ENCODE data around the gene CECR2.

Gene CECR2

DNA sequence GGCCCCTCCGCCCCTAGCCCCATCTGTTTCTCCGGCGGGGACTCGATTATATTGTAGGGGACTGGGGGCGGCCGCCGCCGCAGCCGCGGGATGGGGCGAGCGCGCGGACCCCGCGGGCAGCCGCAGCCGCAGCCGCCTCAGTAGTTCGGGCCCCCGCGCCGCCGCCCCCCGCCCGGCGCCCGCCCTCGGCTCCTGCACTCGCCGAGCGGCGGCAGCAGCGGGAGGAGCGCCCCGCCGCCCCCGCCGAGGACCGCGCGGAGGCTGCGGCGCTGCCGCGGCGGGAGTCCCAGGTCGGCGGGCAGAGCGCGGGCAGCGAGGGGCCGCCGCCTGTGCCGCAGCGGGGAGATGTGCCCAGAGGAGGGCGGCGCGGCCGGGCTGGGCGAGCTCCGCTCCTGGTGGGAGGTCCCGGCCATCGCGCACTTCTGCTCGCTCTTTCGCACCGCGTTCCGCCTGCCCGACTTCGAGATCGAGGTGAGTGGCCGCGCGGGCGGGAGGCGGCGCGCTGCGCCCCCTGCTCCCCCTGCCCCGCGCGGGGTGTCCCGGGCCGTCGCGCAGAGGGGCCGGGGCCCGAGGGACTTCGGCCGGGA is at the start of gene CECR2:
Gene CECR2, plus strand, starts transcription at position 22 of the 587 bp plus-strand sequence. Its CDS starts 324 bp downstream, at position 346.
- DNase-seq (ENCODE audit: low spot score): no peak

DNA sequence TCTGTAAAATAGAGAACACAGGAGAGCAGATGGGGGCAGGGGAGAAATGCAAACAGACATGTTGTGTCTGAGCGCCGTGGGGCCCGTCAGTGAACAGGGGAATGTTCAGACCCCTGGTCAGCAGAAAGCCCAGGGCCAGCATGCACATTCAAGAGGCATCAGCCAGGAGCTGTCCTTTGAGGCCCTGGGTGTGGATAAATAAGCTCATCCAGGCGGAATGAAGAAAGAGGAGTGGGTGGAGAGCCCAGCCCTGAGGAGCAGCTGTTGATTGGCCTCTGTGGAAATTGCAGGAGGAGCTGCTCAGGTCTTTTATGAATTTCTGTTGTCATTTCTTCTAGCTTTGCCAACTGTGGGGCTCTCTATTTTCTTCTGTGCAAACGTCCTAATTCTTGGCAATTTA is 49.7 kb upstream of the CECR2 start:
- no peak for DNase-seq (ENCODE audit: low spot score)

GRCh38 chr22:17322511-17322910 is 46.7 kb upstream of the CECR2 start:
- no peak for DNase-seq (ENCODE audit: low spot score)

GRCh38 chr22:17331690-17332089 is 37.6 kb upstream of the CECR2 start:
- no peak for DNase-seq (ENCODE audit: low spot score)

DNA sequence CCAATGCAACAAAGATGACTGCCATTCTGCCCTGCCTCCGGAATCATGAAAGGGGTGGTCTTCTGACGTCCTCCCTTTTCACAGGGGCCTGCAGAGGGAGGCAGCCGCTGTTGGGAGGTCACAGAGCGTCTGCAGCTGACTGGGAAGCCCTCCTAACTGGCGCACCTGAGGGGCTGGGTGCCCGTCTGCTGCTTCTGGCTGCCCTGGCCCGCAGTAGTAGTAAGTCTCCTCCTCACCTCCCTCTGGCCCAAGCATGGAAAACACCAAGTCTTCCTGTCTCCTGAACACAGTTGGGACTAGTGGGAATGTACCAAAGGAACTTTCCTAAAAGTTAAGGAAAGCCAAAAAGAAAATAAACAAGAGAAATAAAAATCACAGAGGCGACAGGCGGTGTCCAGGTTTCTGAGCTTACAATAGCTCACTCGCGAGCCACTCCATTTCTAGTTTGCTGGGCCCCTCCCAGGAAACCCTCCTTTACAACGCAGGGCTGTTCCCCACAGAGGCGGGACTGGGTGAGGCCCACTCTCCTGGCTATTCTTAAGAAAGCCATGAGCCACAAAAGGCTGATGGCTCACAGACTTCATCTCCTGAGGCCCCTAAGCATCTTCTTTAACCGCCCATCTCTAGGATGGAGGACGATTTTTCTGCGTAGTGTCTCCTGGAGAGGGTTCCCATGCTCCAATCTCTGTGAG is 37.0 kb upstream of the CECR2 start:
- DNase-seq (ENCODE audit: low spot score): no peak

- DNase-seq (ENCODE audit: low spot score): no peak
Measured at GRCh38 chr22:17334059-17334458, 35.2 kb upstream of the CECR2 start.

- no peak for DNase-seq (ENCODE audit: low spot score)
Measured at GRCh38 chr22:17334983-17335382, 34.3 kb upstream of the CECR2 start.

DNA sequence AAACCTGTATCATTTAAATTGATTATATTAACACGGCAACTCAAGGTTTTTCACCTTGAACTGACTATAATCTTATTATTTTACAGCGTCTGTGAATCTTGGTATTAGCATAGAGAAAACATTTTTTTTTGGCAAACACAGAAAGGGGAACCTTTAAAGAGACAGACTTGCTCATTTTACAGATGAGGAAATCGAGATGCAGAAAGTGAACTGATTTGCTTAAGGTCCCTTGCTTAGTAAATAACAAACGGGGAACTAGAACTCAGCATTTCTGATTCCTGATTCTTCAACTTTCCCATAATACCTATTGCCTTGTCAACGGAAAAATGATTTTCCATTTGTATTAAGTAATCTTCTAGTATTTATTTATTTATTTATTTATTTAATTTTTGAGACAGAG is 33.2 kb upstream of the CECR2 start:
- no peak for DNase-seq (ENCODE audit: low spot score)

- DNase-seq (ENCODE audit: low spot score): no peak
Measured at GRCh38 chr22:17337639-17338038, 31.6 kb upstream of the CECR2 start.

DNA sequence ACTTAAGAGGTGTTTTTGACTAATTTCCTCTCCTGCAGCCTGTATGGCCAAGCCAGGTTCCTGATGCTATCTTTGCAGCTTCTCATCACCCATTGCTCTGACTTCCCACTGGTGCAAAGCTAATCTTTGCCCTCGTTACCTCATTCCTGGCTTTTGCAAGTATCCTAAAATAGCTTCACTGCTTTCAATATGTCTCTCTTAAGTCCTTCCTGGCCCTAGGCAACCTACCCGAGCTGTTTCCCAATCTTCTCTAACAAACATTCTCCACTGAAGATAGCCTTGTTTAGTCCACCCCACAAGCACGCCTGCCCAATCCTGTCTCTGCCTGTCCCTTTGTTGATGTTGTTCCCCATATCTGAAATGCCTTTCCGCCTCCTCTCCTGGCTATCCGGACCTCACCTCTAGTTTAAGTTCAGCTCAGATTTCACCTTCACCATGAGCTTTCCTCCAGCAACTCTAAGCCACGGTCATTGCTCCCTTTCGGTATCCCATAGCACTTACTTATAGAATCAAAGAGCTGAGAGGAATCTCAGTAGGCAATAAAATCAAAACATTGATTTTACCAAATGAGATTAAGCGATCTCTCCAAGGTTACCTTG is 30.1 kb upstream of the CECR2 start:
- no peak for DNase-seq (ENCODE audit: low spot score)

- no peak for DNase-seq (ENCODE audit: low spot score)
Measured at GRCh38 chr22:17342361-17342760, 26.9 kb upstream of the CECR2 start.

DNA sequence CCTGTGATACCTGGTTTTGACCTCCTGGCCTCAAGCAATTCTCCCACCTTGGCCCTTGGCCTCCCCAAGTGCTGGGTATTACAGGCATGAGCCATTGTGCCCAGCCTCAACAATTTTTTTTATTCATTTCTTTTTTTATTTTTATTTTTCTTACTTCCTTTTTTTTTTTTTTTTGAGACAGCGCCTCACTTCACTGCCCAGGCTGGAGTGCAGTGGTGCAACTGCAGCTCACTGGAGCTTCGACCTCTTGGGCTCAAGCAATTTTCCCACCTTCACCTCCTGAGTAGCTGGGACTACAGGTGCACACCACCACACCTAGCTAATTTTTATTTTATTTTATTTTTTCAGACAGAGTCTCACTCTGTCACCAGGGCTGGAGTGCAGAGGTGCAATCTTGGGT is 25.5 kb upstream of the CECR2 start:
- no peak for DNase-seq (ENCODE audit: low spot score)

DNA sequence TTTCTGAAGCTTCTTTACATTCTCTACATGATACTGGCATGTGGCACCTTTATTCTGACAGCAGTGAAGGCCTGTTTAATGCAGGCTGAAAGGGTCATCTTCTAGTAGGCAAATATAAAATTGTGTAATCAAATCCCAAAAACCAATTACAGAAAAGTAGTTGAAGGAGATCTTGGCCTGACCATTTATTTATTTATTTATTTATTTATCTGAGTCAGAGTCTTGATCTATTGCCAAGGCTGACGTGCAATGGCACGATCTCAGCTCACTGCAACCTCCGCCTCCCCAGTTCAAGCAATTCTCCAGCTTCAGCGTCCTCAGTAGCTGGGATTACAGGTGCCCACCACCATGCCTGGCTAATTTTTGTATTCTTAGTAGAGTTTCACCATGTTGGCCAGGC is 22.7 kb upstream of the CECR2 start:
- DNase-seq (ENCODE audit: low spot score): no peak

GRCh38 chr22:17347724-17348123 is 21.5 kb upstream of the CECR2 start:
- DNase-seq (ENCODE audit: low spot score): no peak

DNA sequence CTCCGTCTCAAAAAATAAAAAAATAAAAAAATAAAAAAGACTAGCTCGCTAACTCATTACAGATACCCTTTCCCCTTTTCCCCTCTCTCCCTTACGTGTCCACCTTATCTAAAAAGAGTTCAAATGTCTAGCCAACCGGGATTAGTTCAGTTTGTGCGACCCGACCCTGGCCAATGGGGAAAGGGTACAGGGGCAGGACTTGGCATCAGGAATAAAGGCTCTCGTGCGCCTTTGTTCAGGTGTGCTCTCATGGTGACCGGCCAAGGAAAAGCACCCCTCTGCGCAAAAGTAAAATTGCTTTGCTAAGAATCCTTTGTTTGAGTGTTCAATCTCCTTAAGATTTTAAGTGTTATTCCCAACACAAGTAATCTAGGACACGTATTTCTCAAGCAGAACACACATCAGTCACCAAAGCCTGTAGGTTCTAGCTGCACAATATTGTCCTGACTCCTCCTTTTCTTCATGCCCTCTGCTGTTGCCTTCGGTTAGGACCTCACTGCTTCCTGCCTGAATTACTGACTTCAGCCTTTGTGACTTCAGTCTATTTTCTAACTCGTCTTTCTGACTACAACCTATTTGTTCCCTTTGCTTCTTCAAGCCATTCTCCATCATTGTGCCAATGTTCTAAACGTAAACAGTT is 20.7 kb upstream of the CECR2 start:
- no peak for DNase-seq (ENCODE audit: low spot score)

GRCh38 chr22:17349172-17349571 is 20.1 kb upstream of the CECR2 start:
- no peak for DNase-seq (ENCODE audit: low spot score)

DNA sequence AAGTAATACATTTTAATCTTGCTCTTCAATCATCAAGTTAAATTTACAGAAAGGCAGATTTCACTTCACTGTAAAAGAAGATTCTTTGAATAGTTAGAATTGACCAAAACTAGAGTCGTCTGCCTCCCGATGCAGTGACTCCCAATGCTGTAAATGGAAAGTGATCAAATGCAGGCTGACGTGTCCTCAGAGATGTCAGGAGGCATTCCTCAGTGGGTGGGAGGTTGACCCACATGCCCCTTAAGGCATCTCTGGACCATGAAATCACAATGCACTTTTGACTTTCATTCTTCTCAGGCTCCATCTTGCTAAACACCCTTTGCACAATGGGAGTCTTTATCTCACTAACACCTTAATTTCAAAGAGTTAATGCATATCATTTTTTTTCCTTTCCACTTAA is 19.0 kb upstream of the CECR2 start:
- no peak for DNase-seq (ENCODE audit: low spot score)

DNA sequence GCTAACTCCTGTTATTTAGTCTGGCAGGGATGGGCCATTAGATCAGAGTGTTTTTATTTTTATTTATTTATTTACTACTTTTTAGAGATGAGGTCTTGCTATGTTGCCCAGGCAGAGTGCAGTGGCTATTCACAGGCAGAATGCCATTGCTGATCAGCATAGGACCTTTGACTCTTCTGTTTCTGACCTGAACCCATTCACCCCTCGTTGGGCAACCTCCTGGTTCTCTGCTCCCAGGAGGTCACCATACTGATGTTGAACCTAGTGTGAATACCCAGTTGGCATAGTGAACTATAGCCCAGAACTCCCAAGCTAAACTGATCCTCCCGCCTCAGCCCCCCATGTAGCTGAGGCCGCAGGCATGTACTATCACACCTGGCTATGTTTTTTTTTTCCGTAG is 16.5 kb upstream of the CECR2 start:
- DNase-seq (ENCODE audit: low spot score): no peak

GRCh38 chr22:17357688-17358087 is 11.6 kb upstream of the CECR2 start:
- no peak for DNase-seq (ENCODE audit: low spot score)

- no peak for DNase-seq (ENCODE audit: low spot score)
Measured at GRCh38 chr22:17358415-17358814, 10.8 kb upstream of the CECR2 start.

DNA sequence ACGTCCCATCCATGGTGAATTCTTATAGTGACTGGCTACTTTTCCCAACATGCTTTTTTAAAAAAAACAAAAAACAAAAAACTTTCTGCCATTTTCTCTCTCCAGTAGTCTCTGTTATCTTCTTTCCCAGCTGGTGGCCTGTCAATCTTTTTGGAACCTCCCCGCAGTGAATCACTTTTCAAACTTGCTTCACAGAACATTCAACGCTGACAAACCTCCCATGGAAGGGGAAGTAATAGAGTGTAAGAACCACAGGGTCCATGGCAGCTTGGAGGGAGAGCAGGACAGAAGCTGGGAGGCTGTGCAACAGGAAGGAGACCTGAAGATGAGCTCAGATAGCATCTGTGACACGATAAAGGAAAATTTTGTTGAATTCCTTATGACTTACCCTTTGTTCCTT is 9.8 kb upstream of the CECR2 start:
- DNase-seq (ENCODE audit: low spot score): no peak

GRCh38 chr22:17366329-17366728 is 2.9 kb upstream of the CECR2 start:
- no peak for DNase-seq (ENCODE audit: low spot score)

- peak; percentile 67 for DNase-seq (ENCODE audit: low spot score)
Measured at GRCh38 chr22:17366830-17367229, 2.4 kb upstream of the CECR2 start.

Data from globus pallidus (tissue), 1 donor.